ENCODE measurements around the gene SCCPDH.
A peak's percentile ranks its signal among the peaks of the same experiment; 100 is the strongest.
"Not testable (repeated sequence)": the region's sequence is repeated elsewhere in the genome, so short reads cannot be mapped to it uniquely, and the experiment has no call there.

The SCCPDH gene

DNA sequence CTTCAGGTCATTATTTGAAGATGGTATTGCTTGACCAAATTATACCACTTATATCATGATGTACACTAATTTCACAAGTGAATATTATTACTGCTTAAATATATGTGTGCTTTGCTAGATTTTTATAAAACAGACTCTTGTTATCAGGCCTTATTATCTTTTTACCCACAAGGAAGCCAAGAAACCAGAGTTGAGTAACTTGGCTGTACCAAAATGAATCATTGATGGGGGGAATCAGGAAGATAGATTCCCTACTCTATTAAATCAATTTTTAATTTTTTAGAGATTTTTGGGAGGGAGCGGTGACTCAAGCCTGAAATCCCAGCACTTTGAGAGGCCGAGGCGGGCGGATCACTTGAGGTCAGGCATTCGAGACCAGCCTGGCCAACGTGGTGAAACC, 16.0 kb upstream of the SCCPDH start:
- DNase-seq: no peak

DNA sequence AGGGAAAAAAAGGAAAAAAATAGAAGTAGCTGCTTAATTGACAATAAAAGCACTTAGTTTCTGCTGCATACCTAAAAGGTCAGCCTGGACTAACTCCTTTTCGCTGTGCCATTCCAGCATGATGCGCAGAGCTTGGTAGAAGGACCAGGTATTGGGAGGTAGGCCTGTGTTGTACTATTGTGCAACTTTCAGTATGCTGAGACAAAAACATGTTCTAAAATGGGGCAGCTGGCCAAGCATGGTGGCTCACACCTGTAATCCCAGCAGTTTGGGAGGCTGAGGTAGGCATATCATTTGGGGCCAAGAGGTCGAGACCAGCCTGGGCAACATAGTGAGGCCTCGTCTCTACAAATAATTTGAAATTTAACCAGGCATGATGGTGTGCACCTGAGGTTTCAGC, 15.0 kb upstream of the SCCPDH start:
- no peak for DNase-seq

DNA sequence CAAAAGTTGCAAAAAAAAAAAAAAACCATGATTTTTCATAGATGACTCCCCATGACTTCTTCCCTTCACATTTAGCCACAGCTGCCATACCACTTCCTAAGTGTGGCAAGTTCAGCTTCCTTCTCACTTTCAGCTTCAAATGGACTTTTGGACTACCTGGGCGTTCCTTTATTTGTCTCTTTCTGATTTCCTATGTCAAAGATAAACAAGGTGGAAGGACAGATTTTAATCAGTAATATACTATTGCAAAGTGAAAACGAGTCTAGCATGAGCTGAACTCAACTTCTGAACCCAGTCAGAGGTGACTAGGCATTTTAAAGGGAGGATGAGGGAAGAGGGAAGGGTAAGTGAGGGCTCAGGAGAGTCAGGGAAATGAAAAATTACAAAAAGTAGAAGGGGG, 14.4 kb upstream of the SCCPDH start:
- no peak for DNase-seq

DNA sequence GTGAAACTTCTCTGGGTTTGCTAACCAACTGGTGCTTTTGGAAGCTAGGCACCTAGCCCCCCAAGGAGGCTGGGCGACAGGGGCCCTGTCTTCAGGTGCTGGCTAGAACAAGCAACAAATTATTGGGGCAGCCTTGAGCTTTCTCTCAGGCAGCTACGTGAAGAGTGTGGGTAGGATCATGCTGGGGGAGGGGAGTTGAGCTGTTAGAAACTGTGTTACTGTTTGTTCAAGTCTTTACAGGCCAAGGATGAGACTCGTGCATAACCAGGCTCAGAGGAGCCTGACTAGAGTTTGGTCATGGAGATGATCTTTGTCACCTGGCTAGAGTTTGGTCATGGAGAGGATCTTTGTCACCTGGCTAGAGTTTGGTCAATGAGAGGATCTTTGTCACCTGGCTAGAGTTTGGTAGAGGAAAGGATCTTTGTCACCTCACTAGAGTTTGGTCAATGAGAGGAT, 12.6 kb upstream of the SCCPDH start:
- no peak for DNase-seq

DNA sequence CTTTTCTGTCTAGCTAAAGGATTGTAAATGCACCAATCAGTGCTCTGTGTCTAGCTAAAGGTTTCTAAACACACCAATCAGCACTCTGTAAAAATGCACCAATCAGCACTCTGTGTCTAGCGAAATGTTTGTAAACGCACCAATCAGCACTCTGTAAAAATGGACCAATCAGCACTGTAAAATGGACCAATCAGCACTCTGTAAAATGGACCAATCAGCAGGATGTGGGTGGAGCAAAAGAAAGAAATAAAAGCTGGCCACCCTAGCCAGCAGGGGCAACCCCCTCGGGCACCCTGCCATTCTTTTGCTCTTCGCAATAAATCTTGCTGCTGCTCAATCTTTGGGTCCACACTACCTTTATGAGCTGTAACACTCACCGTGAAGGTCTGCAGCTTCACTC, 11.8 kb upstream of the SCCPDH start:
- DNase-seq: not testable (repeated sequence)

DNA sequence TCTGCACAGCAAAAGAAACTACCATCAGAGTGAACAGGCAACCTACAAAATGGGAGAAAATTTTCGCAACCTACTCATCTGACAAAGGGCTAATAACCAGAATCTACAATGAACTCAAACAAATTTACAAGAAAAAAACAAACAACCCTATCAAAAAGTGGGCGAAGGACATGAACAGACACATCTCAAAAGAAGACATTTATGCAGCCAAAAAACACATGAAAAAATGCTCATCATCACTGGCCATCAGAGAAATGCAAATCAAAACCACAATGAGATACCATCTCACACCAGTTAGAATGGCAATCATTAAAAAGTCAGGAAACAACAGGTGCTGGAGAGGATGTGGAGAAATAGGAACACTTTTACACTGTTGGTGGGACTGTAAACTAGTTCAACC, 4.8 kb upstream of the SCCPDH start:
- not testable (repeated sequence) for DNase-seq

DNA sequence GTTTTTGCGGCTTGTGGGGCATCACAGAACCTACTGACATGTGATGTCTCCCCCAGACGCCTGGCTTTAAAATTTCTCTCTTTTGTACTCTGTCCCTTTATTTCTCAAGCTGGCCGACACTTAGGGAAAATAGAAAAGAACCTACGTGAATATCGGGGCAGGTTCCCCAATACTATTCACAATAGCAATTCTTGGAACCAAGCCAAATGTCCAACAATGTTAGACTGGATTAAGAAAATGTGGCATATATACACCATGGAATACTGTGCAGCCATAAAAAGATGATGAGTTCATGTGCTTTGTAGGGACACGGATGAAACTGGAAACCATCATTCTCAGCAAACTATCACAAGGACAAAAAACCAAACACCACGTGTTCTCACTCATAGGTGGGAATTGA, 3.4 kb upstream of the SCCPDH start:
- DNase-seq: not testable (repeated sequence)

DNA sequence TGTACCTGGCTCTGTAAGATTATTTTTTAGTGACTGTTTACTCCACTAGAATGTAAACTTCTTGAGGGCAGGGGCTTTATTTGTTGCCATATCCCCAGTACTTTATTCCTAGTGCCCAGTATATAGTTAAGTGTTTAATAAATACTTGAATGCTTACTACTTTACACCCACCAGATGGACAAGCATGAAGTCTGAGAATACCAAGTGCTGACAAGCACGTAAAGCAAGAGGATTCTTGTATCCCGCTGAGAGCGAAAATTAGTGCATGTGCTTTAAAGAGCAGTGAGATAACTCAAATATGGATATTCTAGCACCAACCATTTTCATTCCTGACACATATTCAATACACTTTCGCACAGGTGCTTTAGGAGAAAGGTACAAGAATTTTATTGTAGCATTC, 1.5 kb upstream of the SCCPDH start:
- no peak for DNase-seq

DNA sequence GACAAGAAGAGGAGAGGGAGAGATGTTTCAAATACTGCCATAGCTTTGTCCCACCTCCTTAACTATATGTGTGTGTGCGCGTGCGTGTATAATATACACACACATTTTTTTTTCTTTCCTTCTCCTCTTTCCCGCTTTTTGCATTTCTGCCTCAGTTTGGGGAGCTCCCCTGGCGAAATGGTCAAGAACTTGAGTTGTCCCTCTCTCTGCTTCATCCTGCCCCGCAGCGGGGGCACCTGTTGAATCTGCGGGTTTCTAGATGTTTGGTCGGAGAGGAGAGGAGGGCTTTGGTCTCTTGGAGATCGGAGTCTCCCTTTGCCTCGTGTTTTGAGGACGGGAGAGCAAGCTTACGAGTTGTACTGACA, 504 bp downstream of the SCCPDH start:
- peak; percentile 58 for DNase-seq

DNA sequence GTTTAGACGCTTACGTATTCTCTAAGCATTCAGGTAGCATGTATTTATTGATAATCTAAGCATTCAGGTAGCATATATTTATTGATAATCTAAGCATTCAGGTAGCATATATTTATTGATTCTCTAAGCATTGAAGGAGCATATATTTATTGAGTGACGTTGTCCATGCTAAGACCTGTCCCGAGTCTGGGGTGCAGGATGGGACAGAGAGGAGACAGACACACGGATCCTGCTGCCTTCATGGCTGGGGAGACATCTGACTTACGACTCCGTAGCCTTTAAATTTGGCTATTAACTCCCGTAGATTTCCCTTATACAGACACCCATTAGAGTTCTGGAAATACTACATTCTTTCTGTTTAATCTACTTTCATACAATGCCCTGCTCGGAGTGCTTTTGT, 982 bp downstream of the SCCPDH start:
- DNase-seq: no peak

DNA sequence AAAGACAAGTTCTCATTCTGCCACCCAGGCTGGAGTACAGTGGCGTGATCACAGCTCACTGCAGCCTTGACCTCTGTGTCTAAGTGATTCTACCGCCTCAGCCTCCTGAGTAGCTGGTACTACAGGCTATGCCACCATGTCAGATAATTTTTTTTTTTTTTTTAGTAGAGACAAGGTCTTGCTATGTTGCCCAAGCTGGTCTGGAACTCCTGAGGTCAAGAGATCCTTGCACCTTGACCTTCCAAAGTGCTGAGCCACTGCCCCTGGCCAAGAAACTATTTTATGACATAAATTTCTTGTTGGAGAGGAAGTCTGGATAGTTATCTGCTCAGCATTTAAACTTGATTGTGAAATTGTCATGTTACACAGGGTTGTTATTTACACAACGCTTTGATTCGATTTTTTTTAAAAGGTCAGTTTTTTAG, 2.1 kb downstream of the SCCPDH start:
- DNase-seq: no peak

DNA sequence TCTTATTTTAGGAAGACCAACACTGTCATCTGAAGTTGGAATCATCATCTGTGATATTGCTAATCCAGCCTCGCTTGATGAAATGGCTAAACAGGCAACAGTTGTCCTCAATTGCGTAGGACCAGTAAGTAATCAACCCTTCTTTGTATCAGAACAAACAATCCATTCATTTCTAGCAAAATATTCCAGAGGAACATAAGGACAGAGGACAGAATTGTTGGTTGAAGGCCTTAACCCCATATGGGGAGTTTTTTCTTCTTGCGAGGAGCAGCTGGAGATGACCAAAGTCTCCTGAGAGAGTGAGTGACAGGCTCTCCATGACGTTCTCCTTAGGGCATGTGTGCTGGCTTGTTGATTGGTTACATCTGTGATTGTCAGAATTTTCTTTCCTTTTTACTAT, 2.7 kb downstream of the SCCPDH start:
- peak; percentile 78 for DNase-seq

DNA sequence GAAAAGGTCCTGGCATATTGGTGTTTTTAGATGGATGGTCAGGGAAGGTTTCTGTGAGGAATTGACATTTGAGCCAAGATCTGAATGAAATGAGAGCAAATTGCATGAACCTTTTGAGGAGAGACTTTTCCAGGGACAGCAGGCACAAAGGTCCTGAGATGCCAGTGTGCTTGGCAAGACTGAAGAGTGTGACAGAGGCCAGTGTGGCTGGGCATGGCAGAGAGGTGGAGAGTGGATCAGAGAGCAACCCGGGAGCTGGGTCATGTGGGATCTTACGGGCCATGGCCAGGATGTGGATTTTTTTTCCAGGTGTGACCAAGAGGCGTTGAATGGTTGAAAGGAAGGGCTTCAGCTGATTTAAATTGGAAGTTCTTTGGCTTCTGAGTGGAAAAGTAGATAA, 3.4 kb downstream of the SCCPDH start:
- no peak for DNase-seq

DNA sequence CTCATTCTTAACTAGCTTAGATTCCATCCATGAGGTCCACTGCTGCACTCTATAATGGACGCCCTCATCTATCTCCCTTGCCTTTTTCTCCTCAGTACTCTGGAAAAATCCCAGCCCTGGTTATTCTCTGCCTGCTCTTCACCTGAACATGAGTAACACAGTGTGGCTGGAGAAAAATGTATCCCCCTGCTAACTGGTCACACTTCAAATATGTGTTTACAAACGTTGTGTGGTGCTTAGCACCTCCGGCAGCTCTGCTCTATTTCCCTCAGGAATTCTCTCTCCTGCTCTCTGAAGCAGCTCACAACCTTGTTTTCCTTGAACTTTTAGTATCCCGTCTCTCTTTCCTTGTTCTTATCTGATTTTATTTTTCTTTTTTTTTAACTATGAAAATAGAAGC, 4.1 kb downstream of the SCCPDH start:
- DNase-seq: no peak

DNA sequence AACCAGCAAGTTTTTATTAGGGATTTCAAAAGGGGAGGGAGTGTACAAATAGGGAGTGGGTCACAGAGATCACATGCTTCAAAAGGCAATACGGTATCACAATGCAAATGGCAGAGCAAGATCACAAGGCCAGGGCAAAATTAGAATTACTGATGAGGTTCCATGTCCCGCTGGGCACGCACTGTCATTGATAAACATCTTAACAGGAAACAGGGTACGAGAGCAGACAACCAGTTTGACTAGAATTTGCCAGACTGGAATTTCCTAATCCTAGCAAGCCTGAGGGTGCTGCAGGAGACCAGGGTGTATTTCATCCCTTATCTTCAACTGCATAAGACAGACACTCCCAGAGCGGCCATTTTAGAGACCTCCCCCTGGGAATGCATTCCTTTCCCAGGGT, 4.8 kb downstream of the SCCPDH start:
- not testable (repeated sequence) for DNase-seq

DNA sequence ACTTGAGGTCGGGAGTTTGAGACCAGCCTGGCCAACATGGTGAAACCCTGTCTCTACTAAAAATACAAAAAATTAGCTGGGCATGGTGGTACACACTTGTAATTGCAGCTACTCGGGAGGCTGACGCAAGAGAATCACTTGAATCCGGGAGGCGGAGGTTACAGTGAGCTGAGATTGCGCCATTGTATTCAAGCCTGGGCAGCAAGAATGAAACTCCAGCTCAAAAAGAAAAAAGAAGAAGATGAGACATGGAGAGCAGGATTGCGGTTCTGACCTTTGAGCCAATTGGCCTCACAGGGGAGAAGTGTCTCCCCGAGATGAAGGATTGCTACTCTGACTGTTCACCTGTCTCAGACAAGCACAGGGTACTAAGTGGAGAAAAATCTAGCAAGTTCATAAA, 6.6 kb downstream of the SCCPDH start:
- DNase-seq: no peak

DNA sequence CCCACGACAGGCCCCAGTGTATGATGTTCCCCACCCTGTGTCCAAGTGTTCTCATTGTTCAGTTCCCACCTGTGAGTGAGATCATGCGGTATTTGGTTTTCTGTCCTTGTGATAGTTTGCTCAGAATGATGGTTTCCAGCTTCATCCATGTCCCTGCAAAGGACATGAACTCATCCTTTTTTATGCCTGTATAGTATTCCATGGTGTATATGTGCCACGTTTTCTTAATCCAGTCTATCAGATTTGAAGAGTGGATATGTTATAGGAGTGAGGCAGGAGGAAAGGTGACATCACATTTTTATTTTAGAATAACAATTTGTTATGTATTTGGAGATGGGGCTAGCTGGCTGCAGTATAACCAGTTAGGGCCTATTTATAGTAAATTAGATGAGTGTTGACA, 7.7 kb downstream of the SCCPDH start:
- DNase-seq: not testable (repeated sequence)

DNA sequence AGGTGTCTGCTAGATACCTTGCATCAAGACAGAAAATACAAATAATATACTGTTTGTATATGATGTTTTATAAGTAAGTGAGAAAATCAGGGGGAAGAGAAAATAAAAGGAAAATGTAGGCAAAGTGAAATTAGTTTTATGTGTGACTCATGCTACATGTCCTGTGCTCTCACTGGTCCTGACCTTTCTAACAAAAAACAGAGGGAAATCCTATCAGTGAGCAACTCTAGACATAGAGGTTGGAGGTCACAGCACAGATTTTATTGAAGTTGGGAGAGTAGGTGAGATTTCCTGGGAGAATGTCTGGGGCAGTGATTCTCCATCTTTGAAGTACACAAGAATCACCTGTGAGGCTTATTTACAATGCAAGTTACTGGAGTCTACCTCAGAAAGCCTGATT, 9.5 kb downstream of the SCCPDH start:
- no peak for DNase-seq

DNA sequence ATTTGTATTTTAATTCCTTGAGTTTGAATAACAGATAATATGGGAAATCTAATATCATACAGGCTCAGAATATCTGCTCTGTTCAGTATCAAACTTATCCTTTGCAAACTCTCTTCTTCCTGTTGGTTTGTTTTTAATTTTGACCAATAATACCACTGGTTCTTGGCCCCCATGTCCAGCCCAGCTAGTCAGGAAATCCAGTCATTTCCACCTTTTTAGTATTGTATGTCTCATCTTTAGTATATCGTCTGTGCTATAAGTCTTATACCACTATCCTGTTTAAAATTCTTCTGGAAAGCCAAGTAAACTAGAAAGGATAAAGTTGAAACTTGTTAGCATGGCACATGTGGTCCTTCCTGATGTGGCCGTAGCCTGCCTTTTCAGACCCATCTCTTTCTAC, 10.7 kb downstream of the SCCPDH start:
- DNase-seq: no peak

DNA sequence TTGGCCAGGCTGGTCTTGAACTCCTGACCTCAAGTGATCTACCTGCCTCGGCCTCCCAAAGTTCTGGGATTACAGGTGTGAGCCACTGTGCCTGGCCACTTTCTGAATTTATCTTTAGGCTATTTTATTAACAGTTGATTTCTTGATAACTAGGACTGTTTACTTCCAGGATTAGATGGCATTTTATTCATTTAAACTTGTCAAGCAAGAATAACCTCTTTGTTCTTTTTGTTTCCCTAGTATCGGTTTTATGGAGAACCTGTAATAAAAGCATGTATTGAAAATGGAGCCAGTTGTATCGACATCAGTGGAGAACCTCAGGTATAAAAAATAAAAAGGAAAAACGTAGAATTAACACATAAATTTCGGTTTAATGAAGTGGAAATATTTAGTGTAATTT, 11.5 kb downstream of the SCCPDH start:
- no peak for DNase-seq

DNA sequence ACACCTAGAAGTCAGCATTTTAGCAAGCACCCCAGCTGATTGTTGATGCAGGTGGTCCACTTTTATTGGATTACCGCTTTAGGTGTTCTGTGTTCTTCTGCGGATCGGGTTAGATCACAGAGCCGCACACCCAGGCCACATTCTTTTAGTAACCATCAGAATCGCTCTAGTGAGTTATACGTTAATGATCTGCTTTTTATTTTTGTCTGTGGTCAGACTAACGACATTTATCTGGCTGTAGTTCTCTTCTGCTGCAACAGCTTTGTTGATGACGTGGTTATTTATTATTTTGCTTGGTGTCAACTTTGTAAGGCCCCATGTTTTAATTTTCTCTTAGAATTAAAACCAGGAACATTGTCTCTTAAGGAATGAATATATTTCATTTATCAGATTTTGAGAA, 18.2 kb downstream of the SCCPDH start:
- no peak for DNase-seq

DNA sequence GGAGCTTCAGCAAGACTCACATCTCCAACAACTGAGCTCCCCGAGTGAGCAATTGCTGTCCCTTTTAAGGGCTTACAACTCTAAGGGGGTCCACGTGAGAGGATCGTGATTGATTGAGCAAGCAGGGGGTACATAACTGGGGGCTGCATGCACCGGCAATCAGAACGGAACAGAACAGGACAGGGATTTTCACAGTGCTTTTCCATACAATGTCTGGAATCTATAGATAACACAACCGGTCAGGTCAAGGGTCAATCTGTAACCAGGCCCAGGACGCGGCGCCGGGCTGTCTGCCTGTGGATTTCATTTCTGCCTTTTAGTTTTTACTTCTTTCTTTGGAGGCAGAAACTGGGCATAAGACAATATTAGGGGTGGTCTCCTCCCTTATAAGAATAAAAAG, 21.9 kb downstream of the SCCPDH start:
- DNase-seq: not testable (repeated sequence)

DNA sequence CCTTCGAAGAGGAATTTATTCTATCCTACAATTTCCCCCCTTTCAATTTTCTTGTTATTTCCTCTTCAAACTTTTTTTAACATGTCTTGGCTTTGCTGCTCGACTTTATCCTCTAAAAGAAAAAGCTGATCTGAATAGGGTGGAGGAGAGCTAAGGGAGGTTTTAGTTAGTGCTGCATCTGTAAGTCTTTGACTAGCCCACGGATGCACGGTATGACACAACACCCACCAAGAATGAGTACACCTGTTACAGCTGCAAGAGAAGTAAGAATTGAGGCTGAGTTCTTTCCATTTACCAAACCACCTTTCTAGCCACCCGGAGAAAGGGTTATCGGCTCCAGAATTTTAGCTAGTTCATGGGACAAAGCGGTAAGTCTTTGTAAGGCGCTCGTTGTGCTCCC, 23.8 kb downstream of the SCCPDH start:
- no peak for DNase-seq

DNA sequence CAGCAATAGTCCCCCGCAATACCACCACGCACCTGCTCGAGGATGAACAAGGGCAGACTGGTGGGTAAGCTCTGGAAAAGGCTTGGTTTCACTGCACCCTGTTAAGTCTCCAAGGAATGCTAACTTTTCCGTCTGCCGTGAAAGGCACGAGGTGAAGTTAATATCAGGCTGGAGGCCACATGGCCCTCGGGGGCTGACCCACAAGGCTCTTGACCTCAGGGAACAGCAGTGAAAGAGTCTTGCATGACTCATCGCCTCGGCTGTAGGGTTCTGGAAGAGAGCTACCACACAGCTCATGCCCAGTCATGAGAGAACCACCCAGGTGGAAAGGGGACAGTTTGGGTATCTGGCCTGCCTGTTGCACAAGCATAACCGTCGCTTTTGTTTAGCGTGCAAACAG, 24.7 kb downstream of the SCCPDH start:
- DNase-seq: no peak

DNA sequence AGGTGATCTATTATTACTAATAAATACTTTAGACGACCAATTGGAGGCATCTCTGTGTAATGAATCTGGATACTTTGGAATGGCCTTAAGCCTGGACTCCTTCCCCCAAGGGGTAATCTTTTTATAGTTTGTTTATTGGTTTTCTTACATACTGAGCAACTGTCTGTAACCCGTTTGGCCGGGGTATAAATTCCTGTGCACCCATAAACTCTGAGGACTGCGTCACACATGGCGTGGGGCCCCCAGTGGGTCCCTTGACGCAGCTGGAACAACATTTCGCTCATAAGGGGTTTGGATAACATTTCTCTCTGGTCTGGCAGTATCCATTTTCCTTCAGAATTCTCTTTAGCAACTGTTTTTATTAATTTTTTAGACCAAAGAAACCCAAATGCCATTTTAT, 26.5 kb downstream of the SCCPDH start:
- no peak for DNase-seq
